HL-60 (cell line): ENCODE measurements around the gene PPP1R9A.

Experiments used
- DNase-seq, 2 experiments: peaks; one replicate each; pipeline ENCODE4 v3.0.0-alpha.2; 2010 to 2020; ENCODE audit warnings: low read depth in 1 of 2, low spot score in 1 of 2
- H3K27ac ChIP-seq: fragments of 250-450 bp; sonication (Bioruptor Pico); replicated peaks from 2 replicates; pipeline ENCODE4 v1.5.1; 2020; ENCODE audit warnings: mild to moderate bottlenecking, moderate library complexity
- H3K27me3 ChIP-seq: fragments of 250-450 bp; sonication (Bioruptor Pico); 2 replicates; pipeline ENCODE4 v1.5.1; 2021; ENCODE audit warnings: mild to moderate bottlenecking, moderate library complexity; ENCODE audit not compliant: insufficient read depth, poor library complexity, severe bottlenecking
- H3K4me3 ChIP-seq: replicated peaks from 2 replicates; pipeline ENCODE4 v1.5.1; 2011; ENCODE audit warnings: mild to moderate bottlenecking, control low read depth, low read length; ENCODE audit not compliant: insufficient read depth
- CTCF ChIP-seq: IDR thresholded peaks from one replicate; pipeline ENCODE4 v1.5.1; 2011; ENCODE audit warnings: low read length, control low read depth, inconsistent platforms; ENCODE audit not compliant: insufficient read depth
- GABPA ChIP-seq: IDR thresholded peaks from 2 replicates; pipeline ENCODE4 v1.6.1; 2012; ENCODE audit warnings: low read depth
- POLR2AphosphoS5 ChIP-seq: IDR thresholded peaks from 2 replicates; pipeline ENCODE4 v1.6.1; 2012; ENCODE audit warnings: low read depth
- REST ChIP-seq: IDR thresholded peaks from 2 replicates; pipeline ENCODE4 v1.6.1; 2012; ENCODE audit warnings: low read depth; ENCODE audit not compliant: insufficient replicate concordance
- SPI1 ChIP-seq: IDR thresholded peaks from 2 replicates; pipeline ENCODE4 v1.6.1; 2012; ENCODE audit warnings: low read depth, mild to moderate bottlenecking, borderline replicate concordance

Gene PPP1R9A

GRCh38 chr7:94912085-94912484 is 4.7 kb downstream of the PPP1R9A start:
- Histone ChIP-seq H3K27ac (no peak overlapping the region), H3K4me3 (no peak overlapping the region), H3K27me3 (peaks cover 10% of the 10 kb centered on the region)
- TF ChIP-seq POLR2AphosphoS5 (no peak), SPI1 (no peak), CTCF (no peak), REST (no peak), GABPA (no peak)
- no peak for DNase-seq

GRCh38 chr7:94913391-94913790 is 6.0 kb downstream of the PPP1R9A start:
- no peak for DNase-seq
- Histone ChIP-seq H3K27ac (no peak overlapping the region), H3K27me3 (peaks cover 3% of the 10 kb centered on the region), H3K4me3 (no peak overlapping the region)
- no peak for TF ChIP-seq SPI1
- TF ChIP-seq REST, result no peak
- no peak for TF ChIP-seq GABPA
- TF ChIP-seq CTCF, result no peak
- no peak for TF ChIP-seq POLR2AphosphoS5

GRCh38 chr7:94921911-94922310 is 14.5 kb downstream of the PPP1R9A start:
- H3K4me3 ChIP-seq, result no peak overlapping the region
- no peaks in the 10 kb centered on the region for H3K27me3 ChIP-seq
- TF ChIP-seq CTCF (no peak), POLR2AphosphoS5 (no peak), GABPA (no peak), REST (no peak), SPI1 (no peak)
- no peak for DNase-seq
- no peak overlapping the region for H3K27ac ChIP-seq
